Lower lobe of right lung (tissue), 2 donors: Measurements from ENCODE around the gene HEMK1. TPM values are rescaled to one million over a fixed set of nuclear protein-coding genes. Genes with fewer than 3 reads are reported as not detected.

Source experiments
- ATAC-seq, 2 donors: fragments of 200-7000 bp; cut with Tn5 transposase; one replicate each; pipeline ENCODE4 v1.9.1; 2020 to 2022; ENCODE audit warnings: mild to moderate bottlenecking in 2 of 2, moderate library complexity in 2 of 2
- DNase-seq: peaks from one replicate; pipeline ENCODE4 v3.0.0-alpha.2; 2020
- H3K27ac ChIP-seq: fragments of 200-600 bp; one replicate; pipeline ENCODE4 v1.8.0; 2022
- H3K27me3 ChIP-seq: fragments of 200-600 bp; one replicate; pipeline ENCODE4 v1.8.0; 2022; ENCODE audit warnings: low read depth
- H3K36me3 ChIP-seq: fragments of 200-600 bp; one replicate; pipeline ENCODE4 v1.8.0; 2022; ENCODE audit warnings: mild to moderate bottlenecking
- H3K4me1 ChIP-seq: fragments of 200-600 bp; one replicate; pipeline ENCODE4 v1.8.0; 2022
- H3K4me3 ChIP-seq: fragments of 200-600 bp; one replicate; pipeline ENCODE4 v1.8.0; 2022; ENCODE audit warnings: mild to moderate bottlenecking
- H3K9me3 ChIP-seq: fragments of 200-600 bp; one replicate; pipeline ENCODE4 v1.8.0; 2022
- intact Hi-C: fragments of 100-400 bp; cut with DNase I; formaldehyde crosslinking; loops from one replicate; pipeline ENCODE4 v1.11.0; 2022
- total RNA-seq: library from RNA; stranded (reverse); fragmentation: NEBNext Ultra II Directional; extraction: Animal tissue kit (Norgen Biotek cat#: 25700); gene quantifications from one replicate; pipeline ENCODE4 v1.2.1, GENCODE V29; 2021
- TF ChIP-seq, protein P1 (sequence below): fragments of 200-600 bp; IDR thresholded peaks from one replicate; pipeline ENCODE4 v1.8.0; 2022; ENCODE audit warnings: antibody characterized with exemption, mild to moderate bottlenecking
- donor health status: DM: no; HTN: yes; CAD: no; lungs with severe emphysema.

The HEMK1 gene
- total RNA-seq, 1 donor from 2014 or later, result 28.4 TPM

DNA sequence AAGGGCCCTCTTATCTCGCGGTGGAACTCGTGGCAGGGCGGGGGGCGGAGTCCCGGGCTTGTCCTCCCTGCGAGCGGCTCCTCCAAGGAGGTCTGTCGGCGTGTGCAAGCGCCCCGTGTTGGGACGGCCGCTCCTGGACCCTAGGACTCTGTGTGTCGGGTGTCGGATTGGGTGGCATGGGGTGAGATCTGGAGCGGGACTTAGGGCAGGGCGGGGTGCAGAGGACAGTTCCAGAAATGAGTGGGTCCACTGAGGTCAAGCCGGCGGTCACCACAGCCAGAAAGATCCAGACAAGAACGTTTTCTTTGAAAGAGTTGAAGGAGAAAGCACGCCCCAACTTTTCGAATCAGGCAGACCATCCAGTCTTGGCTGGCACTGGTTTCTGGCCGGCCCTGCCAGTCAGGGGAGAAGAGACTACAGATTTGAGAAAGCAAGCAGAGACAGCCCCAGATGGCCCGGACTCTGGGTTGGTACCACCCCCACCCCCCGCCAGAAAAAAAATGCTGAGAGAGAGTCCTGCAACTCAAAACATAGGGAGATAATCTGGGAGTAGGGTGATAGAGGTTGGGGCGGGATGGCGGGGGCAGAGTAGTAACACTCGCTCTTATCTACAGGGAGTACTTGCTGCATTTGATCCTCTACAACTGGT is 43.0 kb downstream of the HEMK1 start:
- no peak for ATAC-seq
- TF ChIP-seq, protein P1, sequence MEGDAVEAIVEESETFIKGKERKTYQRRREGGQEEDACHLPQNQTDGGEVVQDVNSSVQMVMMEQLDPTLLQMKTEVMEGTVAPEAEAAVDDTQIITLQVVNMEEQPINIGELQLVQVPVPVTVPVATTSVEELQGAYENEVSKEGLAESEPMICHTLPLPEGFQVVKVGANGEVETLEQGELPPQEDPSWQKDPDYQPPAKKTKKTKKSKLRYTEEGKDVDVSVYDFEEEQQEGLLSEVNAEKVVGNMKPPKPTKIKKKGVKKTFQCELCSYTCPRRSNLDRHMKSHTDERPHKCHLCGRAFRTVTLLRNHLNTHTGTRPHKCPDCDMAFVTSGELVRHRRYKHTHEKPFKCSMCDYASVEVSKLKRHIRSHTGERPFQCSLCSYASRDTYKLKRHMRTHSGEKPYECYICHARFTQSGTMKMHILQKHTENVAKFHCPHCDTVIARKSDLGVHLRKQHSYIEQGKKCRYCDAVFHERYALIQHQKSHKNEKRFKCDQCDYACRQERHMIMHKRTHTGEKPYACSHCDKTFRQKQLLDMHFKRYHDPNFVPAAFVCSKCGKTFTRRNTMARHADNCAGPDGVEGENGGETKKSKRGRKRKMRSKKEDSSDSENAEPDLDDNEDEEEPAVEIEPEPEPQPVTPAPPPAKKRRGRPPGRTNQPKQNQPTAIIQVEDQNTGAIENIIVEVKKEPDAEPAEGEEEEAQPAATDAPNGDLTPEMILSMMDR, result no peak
- Histone ChIP-seq H3K4me1 (peaks cover 69% of the 10 kb centered on the region), H3K27me3 (no peaks in the 10 kb centered on the region), H3K9me3 (no peaks in the 10 kb centered on the region), H3K36me3 (peaks cover 10% of the 10 kb centered on the region), H3K4me3 (peak overlapping the region; percentile 83), H3K27ac (peak overlapping the region; percentile 91)
- intact Hi-C loops, result loop anchor here (5.0 kb wide), 1 partner anchor 40 kb away; no protein-coding TSS in a partner anchor
- no peak for DNase-seq

DNA sequence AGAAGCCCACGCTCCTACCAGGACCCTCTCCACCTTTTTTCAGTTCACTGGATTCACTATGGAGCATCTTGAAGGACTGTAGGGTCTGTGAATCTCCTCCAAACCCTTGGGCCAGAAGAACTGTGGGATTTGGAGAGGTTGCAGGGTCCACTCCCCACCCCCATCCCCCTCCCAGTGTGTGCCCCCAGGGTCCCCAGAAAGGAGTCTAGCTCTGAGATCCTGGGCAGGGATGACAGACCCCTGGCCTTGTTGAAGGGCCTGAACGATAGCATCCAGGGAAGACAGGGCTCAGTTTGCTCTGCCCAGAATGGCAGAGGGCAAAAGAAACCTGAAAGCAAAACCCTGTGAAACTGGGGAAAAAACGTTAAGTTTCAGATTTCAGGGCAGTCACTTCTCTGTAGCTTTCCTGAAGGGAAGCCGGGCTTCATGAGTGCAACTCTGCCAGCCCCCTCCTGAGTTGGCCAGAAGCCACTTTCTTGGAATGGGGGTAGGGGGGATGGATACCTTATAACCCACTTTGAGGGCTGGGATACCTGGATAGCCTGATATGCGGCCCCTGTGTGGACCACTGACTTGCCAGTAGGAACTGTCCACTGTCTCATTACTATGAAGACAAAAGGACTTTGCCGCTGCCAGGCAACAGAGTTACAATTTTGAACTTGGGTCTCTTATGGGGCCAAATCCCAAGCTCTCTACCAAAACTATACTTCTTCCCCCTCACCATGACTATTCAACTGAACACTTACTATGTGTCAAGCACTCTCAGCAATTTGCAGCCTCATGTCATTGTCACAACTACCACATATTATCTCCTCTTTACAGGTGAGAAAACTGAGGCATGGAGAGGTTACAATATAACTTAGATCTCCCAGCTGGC is 43.9 kb downstream of the HEMK1 start:
- DNase-seq, result no peak
- TF ChIP-seq, protein P1, result no peak
- Histone ChIP-seq H3K4me3 (peak overlapping the region; percentile 83), H3K27ac (peak overlapping the region; percentile 91), H3K9me3 (no peaks in the 10 kb centered on the region), H3K27me3 (no peaks in the 10 kb centered on the region), H3K36me3 (peaks cover 1% of the 10 kb centered on the region), H3K4me1 (peaks cover 69% of the 10 kb centered on the region)
- intact Hi-C loops, result loop anchor here (5.0 kb wide), 1 partner anchor 41 kb away; no protein-coding TSS in a partner anchor
- ATAC-seq, result no peak

DNA sequence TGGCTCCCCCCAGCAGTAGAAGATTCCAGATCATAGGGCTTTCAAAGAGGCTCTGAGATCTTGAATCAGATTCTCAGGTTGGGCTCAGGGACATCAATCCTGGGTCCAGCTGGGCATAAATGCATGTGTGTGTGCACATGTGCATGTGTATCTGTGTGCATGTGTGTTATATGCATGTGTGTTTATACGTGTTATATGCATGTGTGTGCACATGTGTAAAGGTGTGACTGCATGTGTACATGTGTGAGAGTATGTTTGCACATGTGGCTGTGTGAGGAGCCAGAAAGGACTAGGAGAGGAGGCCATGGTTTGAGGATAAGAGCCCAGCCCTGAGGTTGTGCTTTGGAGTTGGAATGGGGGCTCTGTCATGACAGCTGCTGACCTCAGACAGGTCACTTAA is 45.9 kb downstream of the HEMK1 start:
- H3K27me3 ChIP-seq, result no peaks in the 10 kb centered on the region
- H3K4me3 ChIP-seq, result no peak overlapping the region
- H3K27ac ChIP-seq, result no peak overlapping the region
- no peak for ATAC-seq
- peaks cover 69% of the 10 kb centered on the region for H3K4me1 ChIP-seq
- intact Hi-C loops, result no loop called here
- H3K36me3 ChIP-seq, result no peaks in the 10 kb centered on the region
- no peak for DNase-seq
- TF ChIP-seq, protein P1, result no peak
- H3K9me3 ChIP-seq, result no peaks in the 10 kb centered on the region

DNA sequence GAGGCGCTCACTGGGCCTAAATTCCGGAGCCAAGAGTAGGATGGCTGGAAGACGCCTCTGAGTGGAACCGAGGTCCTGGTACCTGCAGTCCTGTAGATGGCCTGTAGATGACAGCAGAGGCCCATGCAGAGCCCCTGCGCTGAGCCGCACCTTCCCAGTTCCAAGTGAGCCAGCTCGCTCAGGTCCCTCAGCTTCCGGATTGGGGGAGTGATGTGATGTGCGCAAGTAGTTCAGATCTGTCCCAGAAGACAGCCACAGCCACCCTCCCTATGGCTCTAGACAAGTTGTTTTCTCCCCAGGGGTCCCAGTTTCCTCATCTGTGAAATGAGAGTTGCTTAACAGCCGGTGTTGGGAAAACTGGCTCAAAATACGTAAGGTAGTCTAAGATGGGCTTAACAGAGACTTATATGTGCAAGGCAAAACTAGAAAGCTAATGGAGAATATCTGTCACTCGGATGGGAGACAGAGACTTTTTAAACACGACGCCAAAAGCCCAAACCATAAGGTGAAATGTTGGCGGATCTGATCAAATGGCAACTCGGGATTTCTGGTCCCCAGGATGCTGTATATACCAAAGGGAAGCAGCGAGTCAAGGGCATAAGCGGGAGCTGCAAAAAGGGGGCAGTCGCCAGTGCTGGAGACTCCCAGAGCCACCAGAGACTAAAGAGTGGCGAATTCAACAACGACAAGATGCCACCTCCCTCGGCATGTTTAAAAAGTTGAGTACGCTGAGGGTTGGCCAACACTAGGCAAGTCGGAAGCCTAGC is 46.9 kb downstream of the HEMK1 start:
- H3K4me3 ChIP-seq, result peak overlapping the region; percentile 85
- intact Hi-C loops, result no loop called here
- H3K27me3 ChIP-seq, result no peaks in the 10 kb centered on the region
- peak; percentile 89 for DNase-seq
- H3K4me1 ChIP-seq, result peaks cover 69% of the 10 kb centered on the region
- no peaks in the 10 kb centered on the region for H3K9me3 ChIP-seq
- TF ChIP-seq, protein P1, result peak; percentile 98
- peak; percentile 66 to 68 for ATAC-seq
- peak overlapping the region; percentile 95 for H3K27ac ChIP-seq
- H3K36me3 ChIP-seq, result no peaks in the 10 kb centered on the region

DNA sequence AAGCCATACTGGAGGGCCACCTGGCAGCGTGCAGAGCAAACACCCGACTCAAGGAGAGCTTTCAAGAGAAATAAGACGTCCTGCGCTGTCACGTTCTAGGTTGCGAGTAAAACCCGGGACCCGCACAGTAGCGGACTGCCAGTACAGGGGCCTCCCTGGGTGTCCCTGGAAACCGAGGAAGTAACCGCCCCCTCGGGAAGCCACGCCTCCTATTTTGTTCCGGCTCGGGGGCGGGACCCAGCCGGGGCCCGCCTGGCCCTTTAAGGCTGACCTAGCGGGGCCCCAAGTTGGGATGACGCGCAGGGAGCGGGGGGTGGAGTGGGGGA is 47.4 kb downstream of the HEMK1 start:
- peak; percentile 87 to 89 for ATAC-seq
- peak overlapping the region; percentile 85 for H3K4me3 ChIP-seq
- intact Hi-C loops, result no loop called here
- TF ChIP-seq, protein P1, result no peak
- H3K36me3 ChIP-seq, result no peaks in the 10 kb centered on the region
- H3K27me3 ChIP-seq, result no peaks in the 10 kb centered on the region
- H3K27ac ChIP-seq, result peak overlapping the region; percentile 95
- peak; percentile 94 for DNase-seq
- no peaks in the 10 kb centered on the region for H3K9me3 ChIP-seq
- H3K4me1 ChIP-seq, result peaks cover 74% of the 10 kb centered on the region
